HFF-Myc (cell line): ENCODE results near the gene CEP70.
"Not testable (repeated sequence)": the region's sequence is repeated elsewhere in the genome, so short reads cannot be mapped to it uniquely, and the experiment has no call there.

Experiments used
- DNase-seq: peaks from one replicate; pipeline ENCODE4 v3.0.0-alpha.2; 2011; ENCODE audit warnings: low read depth; ENCODE audit errors: extremely low read depth
- H3K4me3 ChIP-seq: replicated peaks from 2 replicates; pipeline ENCODE4 v1.5.1; 2011; ENCODE audit warnings: low read depth, mild to moderate bottlenecking, control low read depth, low read length
- CTCF ChIP-seq: IDR thresholded peaks from 2 replicates; pipeline ENCODE4 v1.5.1; 2012; ENCODE audit warnings: mild to moderate bottlenecking, low read depth, low read length, control low read depth; ENCODE audit errors: missing control alignments

The CEP70 gene

GRCh38 chr3:138491971-138492370 lies 102.1 kb downstream of the CEP70 start:
- no peak for DNase-seq
- H3K4me3 ChIP-seq = no peak overlapping the region
- no peak for TF ChIP-seq CTCF

- H3K4me3 ChIP-seq, DNase-seq: not testable (repeated sequence)
These were observed 107.5 kb downstream of the CEP70 start for GRCh38 chr3:138486580-138486979.

- DNase-seq, H3K4me3 ChIP-seq: not testable (repeated sequence)
These were observed 109.4 kb downstream of the CEP70 start for GRCh38 chr3:138484672-138485071.

GRCh38 chr3:138479438-138479863 lies 114.6 kb downstream of the CEP70 start:
- DNase-seq = peak; percentile 16
- H3K4me3 ChIP-seq = no peak overlapping the region
- TF ChIP-seq CTCF = peak; percentile 92

GRCh38 chr3:138477801-138478200 lies 116.3 kb downstream of the CEP70 start:
- TF ChIP-seq CTCF = no peak
- H3K4me3 ChIP-seq = no peak overlapping the region
- DNase-seq = no peak

- no peak for TF ChIP-seq CTCF
- no peak for DNase-seq
- no peak overlapping the region for H3K4me3 ChIP-seq
These were observed 116.9 kb downstream of the CEP70 start for GRCh38 chr3:138477120-138477519.

GRCh38 chr3:138476526-138476925 lies 117.5 kb downstream of the CEP70 start:
- TF ChIP-seq CTCF = no peak
- DNase-seq = no peak
- no peak overlapping the region for H3K4me3 ChIP-seq

GRCh38 chr3:138474163-138474562 lies 119.9 kb downstream of the CEP70 start:
- H3K4me3 ChIP-seq = no peak overlapping the region
- DNase-seq = no peak
- no peak for TF ChIP-seq CTCF
